Measurements from ENCODE around the gene C13orf46. TPM values are rescaled to one million over a fixed set of nuclear protein-coding genes. Genes with fewer than 3 reads are reported as not detected.

C13orf46 gene
- total RNA-seq, 2 donors from 2014 or later = 0.24 to 0.44 TPM

- no peak for DNase-seq
- Histone ChIP-seq H3K9ac (ENCODE audit: low read depth in 2 of 2, low read length in 2 of 2) (no peak overlapping the region), H3K4me3 (no peak overlapping the region), H3K4me1 (no peaks in the 10 kb centered on the region), H3K36me3 (no peaks in the 10 kb centered on the region), H3K27me3 (no peaks in the 10 kb centered on the region), H3K27ac (no peak overlapping the region), H3K9me3 (no peaks in the 10 kb centered on the region)
- intact Hi-C loops (cut with DNase I) = no loop called here
- no peak for TF ChIP-seq CTCF (IDR thresholded peaks at IDR 0.05)
These were observed 15.5 kb downstream of the C13orf46 start for GRCh38 chr13:113958373-113958772.

- no peak for DNase-seq
- Histone ChIP-seq H3K9ac (ENCODE audit: low read depth in 2 of 2, low read length in 2 of 2) (no peak overlapping the region), H3K27me3 (no peaks in the 10 kb centered on the region), H3K27ac (no peak overlapping the region), H3K4me1 (no peaks in the 10 kb centered on the region), H3K36me3 (no peaks in the 10 kb centered on the region), H3K9me3 (no peaks in the 10 kb centered on the region), H3K4me3 (no peak overlapping the region)
- TF ChIP-seq CTCF (IDR thresholded peaks at IDR 0.05) = no peak
- intact Hi-C loops (cut with DNase I) = no loop called here
These were observed 17.3 kb downstream of the C13orf46 start for GRCh38 chr13:113956571-113956970.

- intact Hi-C loops (cut with DNase I) = no loop called here
- Histone ChIP-seq H3K4me3 (no peak overlapping the region), H3K36me3 (no peaks in the 10 kb centered on the region), H3K4me1 (peaks cover 3% of the 10 kb centered on the region), H3K9ac (ENCODE audit: low read depth in 2 of 2, low read length in 2 of 2) (no peak overlapping the region), H3K27ac (no peak overlapping the region), H3K27me3 (no peaks in the 10 kb centered on the region), H3K9me3 (no peaks in the 10 kb centered on the region)
- DNase-seq = no peak
- TF ChIP-seq CTCF (IDR thresholded peaks at IDR 0.05) = no peak
These were observed 18.2 kb downstream of the C13orf46 start for GRCh38 chr13:113955691-113956090.

- H3K9ac ChIP-seq (ENCODE audit: low read depth in 2 of 2, low read length in 2 of 2) = no peak overlapping the region
- no peaks in the 10 kb centered on the region for H3K9me3 ChIP-seq
- no peaks in the 10 kb centered on the region for H3K27me3 ChIP-seq
- DNase-seq = no peak
- intact Hi-C loops (cut with DNase I) = no loop called here
- H3K4me3 ChIP-seq = no peak overlapping the region
- TF ChIP-seq CTCF (IDR thresholded peaks at IDR 0.05) = no peak
- no peaks in the 10 kb centered on the region for H3K36me3 ChIP-seq
- H3K4me1 ChIP-seq = peaks cover 3% of the 10 kb centered on the region
- no peak overlapping the region for H3K27ac ChIP-seq
These were observed 18.6 kb downstream of the C13orf46 start for GRCh38 chr13:113955235-113955634.

- no peaks in the 10 kb centered on the region for H3K36me3 ChIP-seq
- H3K27me3 ChIP-seq = no peaks in the 10 kb centered on the region
- peaks cover 3% of the 10 kb centered on the region for H3K4me1 ChIP-seq
- H3K27ac ChIP-seq = no peak overlapping the region
- no peak for DNase-seq
- no peaks in the 10 kb centered on the region for H3K9me3 ChIP-seq
- H3K9ac ChIP-seq (ENCODE audit: low read depth in 2 of 2, low read length in 2 of 2) = no peak overlapping the region
- TF ChIP-seq CTCF (IDR thresholded peaks at IDR 0.05) = no peak
- intact Hi-C loops (cut with DNase I) = no loop called here
- H3K4me3 ChIP-seq = no peak overlapping the region
These were observed 19.6 kb downstream of the C13orf46 start for GRCh38 chr13:113954046-113954835.

Data from colonic mucosa (tissue), 4 donors.